Large intestine (tissue), 3 donors: ENCODE measurements around the gene LDB3. TPM values are rescaled to one million over a fixed set of nuclear protein-coding genes. Genes with fewer than 3 reads are reported as not detected.
A peak's percentile ranks its signal among the peaks of the same experiment; 100 is the strongest.

Experiments
- DNase-seq, 2 donors: peaks; one replicate each; pipeline versions ENCODE4 v3.0.0 to v3.0.0-alpha.2; 2013
- H3K27ac ChIP-seq: one replicate; pipeline ENCODE4 v1.5.1; 2013; ENCODE audit warnings: low read length
- H3K27me3 ChIP-seq: 2 replicates; pipeline ENCODE4 v1.6.1; 2013; ENCODE audit warnings: low read length; ENCODE audit not compliant: control insufficient read depth, insufficient read depth
- H3K36me3 ChIP-seq: 2 replicates; pipeline ENCODE4 v1.6.1; 2013; ENCODE audit warnings: low read length; ENCODE audit not compliant: control insufficient read depth, insufficient read depth
- H3K4me1 ChIP-seq: one replicate; pipeline ENCODE4 v1.6.1; 2013; ENCODE audit warnings: low read length; ENCODE audit not compliant: control insufficient read depth, insufficient read depth
- H3K4me3 ChIP-seq: one replicate; pipeline ENCODE4 v1.5.1; 2013; ENCODE audit warnings: low read length
- H3K9me3 ChIP-seq: one replicate; pipeline ENCODE4 v1.6.1; 2013; ENCODE audit warnings: mild to moderate bottlenecking, low read depth, low read length, moderate library complexity; ENCODE audit not compliant: control insufficient read depth
- WGBS: methylation state at CpG from one replicate; pipeline ENCODE4 v1.1.5; 2013; ENCODE audit warnings: low lambda C conversion rate; ENCODE audit not compliant: insufficient coverage; 5-methylcytosine and 5-hydroxymethylcytosine counted together
- polyA plus RNA-seq: library from polyadenylated mRNA; unstranded; fragments of 120-200 nt; gene quantifications from one replicate; pipeline ENCODE4 v1.2.1, GENCODE V29; 2013

The LDB3 gene
- polyA plus RNA-seq, 1 donor: 4.0 TPM

- Histone ChIP-seq H3K4me3 (no peak overlapping the region), H3K27ac (peak overlapping the region; percentile 46), H3K36me3 (no peaks in the 10 kb centered on the region), H3K4me1 (peaks cover 21% of the 10 kb centered on the region), H3K27me3 (no peaks in the 10 kb centered on the region), H3K9me3 (no peaks in the 10 kb centered on the region)
- DNase-seq: no peak
- WGBS: no CpG with 5 or more reads among the region's 2 CpGs
Measured at GRCh38 chr10:86753051-86753450, 84.7 kb downstream of the LDB3 start.

GRCh38 chr10:86753638-86754434, 85.5 kb downstream of the LDB3 start:
- Histone ChIP-seq H3K4me1 (peaks cover 24% of the 10 kb centered on the region), H3K27ac (peak overlapping the region; percentile 45), H3K27me3 (no peaks in the 10 kb centered on the region), H3K36me3 (no peaks in the 10 kb centered on the region), H3K9me3 (no peaks in the 10 kb centered on the region), H3K4me3 (no peak overlapping the region)
- WGBS: 80% methylated on average over 2 of the region's 12 CpGs
- peak; percentile 52 to 74 for DNase-seq

DNA sequence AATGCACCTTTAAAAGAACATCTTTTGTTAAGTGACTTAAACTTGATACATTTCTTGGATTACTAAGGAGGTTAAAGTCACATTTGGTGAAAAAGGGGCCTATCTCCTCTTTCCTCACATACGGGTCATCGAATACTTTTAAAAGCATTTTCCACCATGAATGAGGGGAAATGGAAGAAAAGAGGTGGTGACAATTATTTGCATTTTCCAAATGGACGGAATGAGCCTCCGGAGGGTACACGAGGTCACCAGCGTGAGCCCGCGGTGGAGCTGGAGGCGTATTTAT, 87.1 kb downstream of the LDB3 start:
- peaks cover 27% of the 10 kb centered on the region for H3K4me1 ChIP-seq
- H3K4me3 ChIP-seq: peak overlapping the region; percentile 88
- no peaks in the 10 kb centered on the region for H3K9me3 ChIP-seq
- H3K27me3 ChIP-seq: no peaks in the 10 kb centered on the region
- H3K27ac ChIP-seq: peak overlapping the region; percentile 96
- H3K36me3 ChIP-seq: no peaks in the 10 kb centered on the region
- WGBS: no CpG with 5 or more reads among the region's 9 CpGs
- no peak for DNase-seq

- no CpG with 5 or more reads among the region's 89 CpGs for WGBS
- no peaks in the 10 kb centered on the region for H3K9me3 ChIP-seq
- no peaks in the 10 kb centered on the region for H3K36me3 ChIP-seq
- H3K4me3 ChIP-seq: peak overlapping the region; percentile 88
- DNase-seq: peak; percentile 89 to 93
- peak overlapping the region; percentile 96 for H3K27ac ChIP-seq
- no peaks in the 10 kb centered on the region for H3K27me3 ChIP-seq
- H3K4me1 ChIP-seq: peaks cover 27% of the 10 kb centered on the region
Measured at GRCh38 chr10:86755740-86756510, 87.6 kb downstream of the LDB3 start.

DNA sequence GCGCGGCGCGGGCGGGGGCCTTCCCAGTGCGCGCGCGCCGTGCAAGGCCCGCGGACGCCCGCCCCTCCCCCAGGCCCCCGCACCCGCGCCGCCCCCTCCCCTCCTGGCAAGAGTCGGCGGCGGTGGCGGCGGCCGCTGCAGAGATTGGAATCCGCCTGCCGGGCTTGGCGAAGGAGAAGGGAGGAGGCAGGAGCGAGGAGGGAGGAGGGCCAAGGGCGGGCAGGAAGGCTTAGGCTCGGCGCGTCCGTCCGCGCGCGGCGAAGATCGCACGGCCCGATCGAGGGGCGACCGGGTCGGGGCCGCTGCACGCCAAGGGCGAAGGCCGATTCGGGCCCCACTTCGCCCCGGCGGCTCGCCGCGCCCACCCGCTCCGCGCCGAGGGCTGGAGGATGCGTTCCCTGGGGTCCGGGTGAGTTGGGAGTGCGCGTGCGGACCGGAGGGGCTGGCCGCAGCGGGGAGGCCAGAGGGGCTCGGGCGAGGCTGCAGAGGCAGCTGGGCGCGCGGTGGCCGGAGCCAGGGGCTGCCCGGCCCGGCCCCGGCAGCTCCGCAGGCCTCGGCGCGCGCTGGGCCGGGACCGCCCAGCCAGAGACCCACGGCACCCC, 88.3 kb downstream of the LDB3 start, which contains the start of gene BMPR1A:
Gene BMPR1A (plus strand): TSS at position 109 of the 602 bp plus-strand sequence. CDS start 119,400 bp downstream, outside the sequence.
- H3K4me1 ChIP-seq: peaks cover 27% of the 10 kb centered on the region
- H3K27me3 ChIP-seq: no peaks in the 10 kb centered on the region
- H3K27ac ChIP-seq: peak within 1 kb of the TSS; percentile 96
- H3K4me3 ChIP-seq: peak within 1 kb of the TSS; percentile 88
- peak in 1 of 2 donors; percentile 69 for DNase-seq
- no peaks in the 10 kb centered on the region for H3K36me3 ChIP-seq
- no peaks in the 10 kb centered on the region for H3K9me3 ChIP-seq
- WGBS: no CpG with 5 or more reads among the region's 85 CpGs

GRCh38 chr10:86757113-86757972, 89.0 kb downstream of the LDB3 start:
- Histone ChIP-seq H3K4me1 (peaks cover 25% of the 10 kb centered on the region), H3K4me3 (peak overlapping the region; percentile 72), H3K27ac (peak overlapping the region; percentile 82), H3K9me3 (no peaks in the 10 kb centered on the region), H3K36me3 (no peaks in the 10 kb centered on the region), H3K27me3 (no peaks in the 10 kb centered on the region)
- WGBS: 0% methylated on average over 1 of the region's 47 CpGs
- peak; percentile 34 to 74 for DNase-seq

DNA sequence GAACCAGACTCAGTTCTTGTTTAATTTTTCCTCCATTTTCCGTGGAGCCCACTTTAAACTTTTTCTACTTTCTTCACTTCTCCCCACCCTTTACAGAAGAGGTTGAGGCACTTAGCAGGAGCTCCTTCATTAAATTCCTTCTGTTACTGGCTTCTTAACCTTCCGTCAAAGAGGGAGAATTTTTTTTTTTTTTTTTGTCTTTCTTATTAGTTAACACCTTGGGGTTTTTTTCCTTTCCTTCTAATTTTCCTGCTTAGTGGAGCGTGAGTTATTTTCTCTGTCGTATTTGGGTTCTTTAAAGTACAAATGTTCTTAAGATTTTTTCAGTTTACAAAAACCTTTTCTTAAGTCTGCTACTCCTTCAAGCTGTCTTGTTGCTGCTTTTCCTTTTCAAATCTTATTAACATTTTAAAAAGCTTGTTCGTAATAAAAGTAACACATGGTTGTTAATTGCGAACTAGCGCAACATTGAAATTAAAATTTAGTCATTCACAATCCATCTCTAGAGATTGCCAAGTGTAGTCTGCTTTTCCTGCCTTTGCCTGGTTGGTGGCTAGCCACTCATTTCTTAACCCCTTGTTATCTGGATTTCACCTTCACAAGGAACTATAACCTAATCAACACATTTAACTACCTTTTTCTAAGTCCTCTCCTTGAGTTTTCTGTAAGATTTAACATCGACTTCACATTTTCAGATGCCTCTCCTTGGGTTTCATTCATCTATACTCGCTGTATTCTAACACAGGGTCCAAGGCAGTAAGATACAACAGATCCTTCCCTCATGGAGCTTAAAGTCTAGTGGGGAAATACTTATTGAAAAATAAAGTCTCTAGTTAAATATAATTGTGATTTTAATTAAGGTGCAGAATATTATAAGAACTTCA, 90.1 kb downstream of the LDB3 start:
- Histone ChIP-seq H3K36me3 (no peaks in the 10 kb centered on the region), H3K27me3 (no peaks in the 10 kb centered on the region), H3K27ac (peak overlapping the region; percentile 82), H3K4me1 (peaks cover 15% of the 10 kb centered on the region), H3K4me3 (peak overlapping the region; percentile 72), H3K9me3 (no peaks in the 10 kb centered on the region)
- WGBS: 4% methylated on average over 5 of the region's 9 CpGs
- peak in 1 of 2 donors; percentile 33 for DNase-seq

GRCh38 chr10:86759073-86759672, 90.9 kb downstream of the LDB3 start:
- H3K9me3 ChIP-seq: no peaks in the 10 kb centered on the region
- H3K4me3 ChIP-seq: no peak overlapping the region
- 0% methylated on average over 2 of the region's 3 CpGs for WGBS
- no peaks in the 10 kb centered on the region for H3K27me3 ChIP-seq
- DNase-seq: peak in 1 of 2 donors; percentile 13
- H3K36me3 ChIP-seq: no peaks in the 10 kb centered on the region
- no peak overlapping the region for H3K27ac ChIP-seq
- peaks cover 8% of the 10 kb centered on the region for H3K4me1 ChIP-seq

DNA sequence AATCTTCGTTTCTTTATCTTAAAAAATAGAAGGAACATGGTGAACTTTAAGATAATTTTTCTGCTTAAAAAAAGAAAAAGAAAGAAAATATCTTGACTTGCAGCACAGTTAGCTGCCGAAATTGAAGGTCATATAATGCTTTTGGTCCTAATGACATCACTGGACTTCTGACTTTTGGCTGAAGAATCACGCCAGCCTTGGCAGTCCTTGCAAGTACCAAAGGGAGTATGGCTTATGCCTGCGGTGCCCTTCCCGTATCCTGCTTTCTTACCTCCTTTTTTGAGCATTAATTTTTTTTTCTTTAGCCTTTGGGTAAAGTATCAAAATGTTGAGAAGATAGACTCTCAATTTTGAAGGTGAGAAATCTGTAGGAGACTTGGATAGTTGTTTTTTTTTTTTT, 95.1 kb downstream of the LDB3 start:
- WGBS: 96% methylated on average over 2 of the region's 5 CpGs
- H3K27ac ChIP-seq: no peak overlapping the region
- no peaks in the 10 kb centered on the region for H3K9me3 ChIP-seq
- no peak overlapping the region for H3K4me3 ChIP-seq
- H3K27me3 ChIP-seq: no peaks in the 10 kb centered on the region
- DNase-seq: no peak
- H3K4me1 ChIP-seq: peaks cover 4% of the 10 kb centered on the region
- no peaks in the 10 kb centered on the region for H3K36me3 ChIP-seq
